ENCODE data around the gene CATSPER3. TPM values are rescaled to one million over a fixed set of nuclear protein-coding genes. Genes with fewer than 3 reads are reported as not detected.
"Not testable (repeated sequence)": the region's sequence is repeated elsewhere in the genome, so short reads cannot be mapped to it uniquely, and the experiment has no call there.

The CATSPER3 gene
- total RNA-seq, 4 donors from 2014 or later = 0.22 to 1.9 (median 0.70) TPM

GRCh38 chr5:134995850-134996402 is 28.2 kb downstream of the CATSPER3 start:
- intact Hi-C loops (cut with DNase I; ENCODE audit: low total_unique reads) = no loop called here
- Histone ChIP-seq H3K4me1 (peaks cover 0 to 4% of the 10 kb centered on the region in 2 donors), H3K4me3 (no peak overlapping the region), H3K9me3 (no peaks in the 10 kb centered on the region), H3K27ac (no peak overlapping the region), H3K27me3 (no peaks in the 10 kb centered on the region), H3K36me3 (no peaks in the 10 kb centered on the region)
- in situ Hi-C loops (cut with MboI; ENCODE audit: low sequenced_read_pairs in 4 of 4) = no loop called here
- no peak for DNase-seq
- ATAC-seq = no peak
- TF ChIP-seq, protein P1, sequence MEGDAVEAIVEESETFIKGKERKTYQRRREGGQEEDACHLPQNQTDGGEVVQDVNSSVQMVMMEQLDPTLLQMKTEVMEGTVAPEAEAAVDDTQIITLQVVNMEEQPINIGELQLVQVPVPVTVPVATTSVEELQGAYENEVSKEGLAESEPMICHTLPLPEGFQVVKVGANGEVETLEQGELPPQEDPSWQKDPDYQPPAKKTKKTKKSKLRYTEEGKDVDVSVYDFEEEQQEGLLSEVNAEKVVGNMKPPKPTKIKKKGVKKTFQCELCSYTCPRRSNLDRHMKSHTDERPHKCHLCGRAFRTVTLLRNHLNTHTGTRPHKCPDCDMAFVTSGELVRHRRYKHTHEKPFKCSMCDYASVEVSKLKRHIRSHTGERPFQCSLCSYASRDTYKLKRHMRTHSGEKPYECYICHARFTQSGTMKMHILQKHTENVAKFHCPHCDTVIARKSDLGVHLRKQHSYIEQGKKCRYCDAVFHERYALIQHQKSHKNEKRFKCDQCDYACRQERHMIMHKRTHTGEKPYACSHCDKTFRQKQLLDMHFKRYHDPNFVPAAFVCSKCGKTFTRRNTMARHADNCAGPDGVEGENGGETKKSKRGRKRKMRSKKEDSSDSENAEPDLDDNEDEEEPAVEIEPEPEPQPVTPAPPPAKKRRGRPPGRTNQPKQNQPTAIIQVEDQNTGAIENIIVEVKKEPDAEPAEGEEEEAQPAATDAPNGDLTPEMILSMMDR (IDR thresholded peaks at IDR 0.05 in 4 of 5, conservative IDR thresholded peaks at IDR 0.05 in 1 of 5) = no peak
- no peak for TF ChIP-seq POLR2A (IDR thresholded peaks at IDR 0.05)

GRCh38 chr5:134997015-134997414 is 29.3 kb downstream of the CATSPER3 start:
- no peak for TF ChIP-seq POLR2A (IDR thresholded peaks at IDR 0.05)
- TF ChIP-seq, protein P1 (IDR thresholded peaks at IDR 0.05 in 4 of 5, conservative IDR thresholded peaks at IDR 0.05 in 1 of 5) = no peak
- H3K27me3 ChIP-seq = no peaks in the 10 kb centered on the region
- no peak overlapping the region for H3K27ac ChIP-seq
- in situ Hi-C loops (cut with MboI; ENCODE audit: low sequenced_read_pairs in 4 of 4) = no loop called here
- ATAC-seq (no peak), DNase-seq (no peak)
- no peak overlapping the region for H3K4me3 ChIP-seq
- intact Hi-C loops (cut with DNase I; ENCODE audit: low total_unique reads) = no loop called here
- peaks cover 0 to 4% of the 10 kb centered on the region in 2 donors for H3K4me1 ChIP-seq
- no peaks in the 10 kb centered on the region for H3K9me3 ChIP-seq
- no peaks in the 10 kb centered on the region for H3K36me3 ChIP-seq

DNA sequence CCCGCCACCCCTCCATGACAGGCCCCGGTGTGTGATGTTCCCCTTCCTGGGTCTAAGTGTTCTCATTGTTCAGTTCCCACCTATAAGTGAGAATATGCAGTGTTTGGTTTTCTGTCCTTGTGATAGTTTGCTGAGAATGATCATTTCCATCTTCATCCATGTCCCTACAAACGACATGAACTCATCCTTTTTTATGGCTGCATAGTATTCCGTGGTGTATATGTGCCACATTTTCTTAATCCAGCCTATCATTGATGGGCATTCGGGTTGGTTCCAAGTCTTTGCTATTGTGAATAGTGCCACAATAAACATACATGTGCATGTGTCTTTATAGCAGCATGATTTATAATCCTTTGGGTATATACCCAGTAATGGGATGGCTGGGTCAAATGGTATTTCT is 30.4 kb downstream of the CATSPER3 start:
- H3K4me3 ChIP-seq; H3K27ac ChIP-seq; intact Hi-C loops (cut with DNase I; ENCODE audit: low total_unique reads); ATAC-seq; in situ Hi-C loops (cut with MboI; ENCODE audit: low sequenced_read_pairs in 4 of 4); H3K9me3 ChIP-seq; H3K27me3 ChIP-seq; DNase-seq; H3K36me3 ChIP-seq; H3K4me1 ChIP-seq: not testable (repeated sequence)

GRCh38 chr5:135004376-135004775 is 36.7 kb downstream of the CATSPER3 start:
- intact Hi-C loops (cut with DNase I; ENCODE audit: low total_unique reads) = no loop called here
- DNase-seq = no peak
- Histone ChIP-seq H3K4me3 (no peak overlapping the region), H3K4me1 (no peaks in the 10 kb centered on the region), H3K36me3 (no peaks in the 10 kb centered on the region), H3K27me3 (no peaks in the 10 kb centered on the region), H3K9me3 (no peaks in the 10 kb centered on the region), H3K27ac (no peak overlapping the region)
- no peak for ATAC-seq
- TF ChIP-seq, protein P1 (IDR thresholded peaks at IDR 0.05 in 4 of 5, conservative IDR thresholded peaks at IDR 0.05 in 1 of 5) = no peak
- TF ChIP-seq POLR2A (IDR thresholded peaks at IDR 0.05) = no peak
- in situ Hi-C loops (cut with MboI; ENCODE audit: low sequenced_read_pairs in 4 of 4) = loop anchor here in 1 of 4 donors (25.0 kb wide), 1 partner anchor 183 kb away; no protein-coding TSS in a partner anchor

DNA sequence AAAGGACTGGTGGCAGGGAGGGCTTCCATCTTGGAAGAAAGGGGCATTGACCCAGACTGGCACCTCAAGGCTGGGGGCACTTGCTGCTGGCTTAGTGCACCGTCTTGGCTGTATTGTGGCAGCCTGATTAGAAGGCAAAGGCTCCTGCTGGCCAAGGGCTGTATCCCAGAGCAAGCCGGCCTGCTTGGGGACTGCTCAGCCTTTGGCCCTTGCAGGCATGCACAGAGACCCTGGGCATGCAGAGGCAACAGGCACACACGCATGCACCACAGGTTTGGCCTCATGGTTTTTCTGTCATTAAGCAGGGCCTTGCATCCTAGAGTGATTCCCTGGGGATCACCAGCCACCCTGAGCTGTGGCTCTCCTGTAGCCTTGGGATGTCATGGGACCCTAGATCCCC is 37.4 kb downstream of the CATSPER3 start:
- H3K27me3 ChIP-seq = no peaks in the 10 kb centered on the region
- H3K4me3 ChIP-seq = no peak overlapping the region
- intact Hi-C loops (cut with DNase I; ENCODE audit: low total_unique reads) (no loop called here), in situ Hi-C loops (cut with MboI; ENCODE audit: low sequenced_read_pairs in 4 of 4) (loop anchor here in 1 of 4 donors (25.0 kb wide), 1 partner anchor 182 kb away; no protein-coding TSS in a partner anchor)
- no peaks in the 10 kb centered on the region for H3K9me3 ChIP-seq
- no peak for ATAC-seq
- no peak overlapping the region for H3K27ac ChIP-seq
- H3K4me1 ChIP-seq = no peaks in the 10 kb centered on the region
- H3K36me3 ChIP-seq = no peaks in the 10 kb centered on the region
- no peak for TF ChIP-seq POLR2A (IDR thresholded peaks at IDR 0.05)
- TF ChIP-seq, protein P1 (IDR thresholded peaks at IDR 0.05 in 4 of 5, conservative IDR thresholded peaks at IDR 0.05 in 1 of 5) = no peak
- no peak for DNase-seq

Measured in gastrocnemius medialis (tissue), 4 donors.